CD4-positive, alpha-beta T cell treated with Interleukin-17A for 4 hours (primary cell): Measurements from ENCODE around the gene ADPRH.

ENCODE experiments used
- DNase-seq: peaks from one replicate; pipeline ENCODE4 v3.0.0-alpha.2; 2020; ENCODE audit warnings: mixed read lengths

ADPRH gene

DNA sequence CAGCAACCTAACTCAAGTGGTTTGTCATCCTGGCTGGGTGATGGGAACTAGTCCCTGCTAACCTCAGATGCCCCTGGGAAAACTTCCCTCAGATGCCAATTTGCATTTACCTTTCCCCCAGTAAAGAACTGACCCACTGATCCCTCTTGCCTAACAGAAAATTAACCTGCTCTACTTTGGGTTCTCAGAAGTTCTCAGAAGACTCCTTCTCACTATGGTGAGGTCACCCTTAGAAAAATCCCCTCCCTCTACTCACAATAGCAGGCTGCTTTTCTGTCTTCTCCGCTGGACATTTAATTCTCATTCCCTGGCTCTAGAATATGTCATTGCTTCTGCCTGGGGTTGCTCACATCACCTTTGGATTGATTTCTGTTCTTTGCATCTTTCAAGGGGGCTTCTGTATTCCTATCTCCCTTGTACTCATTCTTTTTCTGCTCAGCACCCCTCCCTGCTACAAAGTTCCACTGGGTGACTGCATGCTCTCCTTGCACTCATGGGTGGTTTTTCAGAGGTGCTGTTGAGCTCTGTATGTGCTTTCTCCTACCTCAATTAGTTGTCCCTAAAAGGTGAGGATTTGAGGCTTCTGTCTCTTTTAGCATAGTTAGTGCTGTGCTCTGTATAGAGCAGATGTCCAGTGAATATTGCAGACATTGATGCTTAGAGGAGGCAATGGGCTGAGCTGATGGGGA lies 19.3 kb downstream of the ADPRH start:
- DNase-seq, result no peak

DNA sequence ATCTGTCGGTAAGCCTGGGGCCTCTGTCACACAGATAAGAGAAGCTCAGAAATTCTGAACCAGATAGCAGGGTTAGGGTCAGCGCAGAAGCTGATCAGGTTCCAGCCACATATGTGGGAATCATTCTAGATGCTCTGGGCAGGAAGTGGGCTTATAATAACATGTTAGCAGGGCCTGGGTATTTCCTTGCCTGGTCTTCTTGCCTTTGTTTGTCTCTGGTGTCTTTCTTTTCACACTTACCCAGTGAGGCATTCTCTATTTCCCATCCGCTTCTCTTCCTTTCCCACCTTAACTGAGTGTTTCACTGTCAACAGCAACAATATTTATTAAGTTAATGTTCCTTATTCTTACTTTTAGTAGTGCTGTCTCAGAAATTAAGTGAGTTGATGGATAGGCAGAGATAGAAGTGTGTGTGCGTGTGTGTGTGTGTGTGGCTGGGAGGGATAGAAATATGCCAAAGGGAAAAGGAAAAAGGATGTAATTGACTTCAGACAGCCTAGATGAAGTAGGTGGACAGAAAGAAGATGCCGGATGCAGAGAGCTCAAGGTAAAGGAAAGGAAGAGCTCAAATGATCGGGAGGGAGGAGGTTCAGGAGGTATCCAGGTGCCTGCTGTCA lies 20.4 kb downstream of the ADPRH start:
- DNase-seq, result no peak

DNA sequence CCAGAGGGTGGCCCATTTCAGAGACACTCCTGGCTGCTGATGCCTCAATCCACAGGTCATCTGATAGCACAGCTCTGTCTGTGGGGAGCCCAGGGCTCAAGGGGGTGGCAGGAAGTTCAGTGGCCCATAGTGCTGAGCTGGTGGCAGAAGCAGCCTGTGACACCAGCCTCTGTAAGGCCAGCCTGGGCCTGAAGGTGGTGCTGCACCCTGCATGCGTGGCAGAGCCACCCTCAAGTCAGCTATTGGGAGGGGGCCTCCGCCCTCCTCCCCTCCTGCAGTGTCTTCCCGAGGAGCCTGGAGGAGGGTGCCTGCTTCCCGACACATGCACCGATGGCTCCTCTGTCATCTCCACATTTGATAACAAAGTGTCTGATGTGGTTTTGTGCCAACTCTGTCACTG lies 21.4 kb downstream of the ADPRH start:
- DNase-seq, result peak; percentile 8

DNA sequence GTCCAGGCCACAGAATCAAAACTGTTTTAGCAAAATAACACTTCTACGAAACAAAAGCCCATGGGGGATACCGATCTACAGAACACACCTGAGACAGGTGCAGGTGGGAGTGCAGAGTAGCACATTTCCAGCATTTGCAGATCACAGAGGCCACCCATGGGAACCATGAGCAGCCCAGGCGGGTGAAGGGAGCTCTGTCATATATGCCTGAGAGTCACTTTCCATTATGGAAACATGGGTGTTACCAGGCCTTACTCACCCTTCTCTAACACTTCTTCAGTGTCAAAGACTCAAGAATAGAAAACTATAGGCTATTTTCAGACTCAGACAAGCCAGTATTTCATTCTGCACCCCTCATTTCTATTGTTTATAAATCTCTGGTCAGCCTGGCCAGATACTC lies 21.9 kb downstream of the ADPRH start:
- DNase-seq, result no peak

DNA sequence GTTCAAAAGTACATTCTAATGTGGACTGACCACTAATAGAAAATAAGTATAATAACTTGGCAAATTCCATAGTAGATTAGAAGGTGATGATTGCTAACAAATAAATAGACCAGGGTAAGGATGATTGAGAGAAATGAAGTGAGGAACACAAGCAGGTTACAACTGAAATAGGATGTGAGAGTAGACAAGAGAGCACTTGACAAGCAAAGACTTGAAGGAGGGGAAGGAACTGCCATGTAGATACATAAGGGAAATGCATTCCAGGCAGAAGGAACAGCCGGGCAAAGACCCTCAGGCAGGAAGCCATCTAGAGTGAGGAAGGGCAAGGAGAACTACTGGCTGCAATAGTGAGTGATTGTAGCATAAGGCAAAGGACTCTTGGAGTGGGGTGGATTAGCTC lies 23.4 kb downstream of the ADPRH start:
- DNase-seq, result no peak

DNA sequence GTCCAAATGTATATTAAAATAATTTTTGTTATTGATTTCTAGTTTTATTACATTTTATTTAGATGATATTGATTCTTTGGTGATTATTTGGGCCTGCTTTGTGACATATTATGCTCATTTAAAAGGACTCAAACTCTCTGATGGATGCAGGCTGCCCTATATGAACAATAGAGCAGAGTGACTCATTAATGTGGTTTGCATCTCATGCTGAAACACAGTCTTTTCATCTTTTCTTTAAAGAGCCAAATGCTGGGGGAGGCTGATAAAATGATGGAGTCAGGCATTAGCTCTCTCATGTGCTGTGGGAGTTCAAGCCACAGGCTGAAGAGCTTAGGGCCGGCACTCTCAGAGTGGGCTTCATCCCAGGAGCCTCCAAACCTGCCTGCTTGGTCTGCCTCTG lies 25.6 kb downstream of the ADPRH start:
- DNase-seq, result no peak

DNA sequence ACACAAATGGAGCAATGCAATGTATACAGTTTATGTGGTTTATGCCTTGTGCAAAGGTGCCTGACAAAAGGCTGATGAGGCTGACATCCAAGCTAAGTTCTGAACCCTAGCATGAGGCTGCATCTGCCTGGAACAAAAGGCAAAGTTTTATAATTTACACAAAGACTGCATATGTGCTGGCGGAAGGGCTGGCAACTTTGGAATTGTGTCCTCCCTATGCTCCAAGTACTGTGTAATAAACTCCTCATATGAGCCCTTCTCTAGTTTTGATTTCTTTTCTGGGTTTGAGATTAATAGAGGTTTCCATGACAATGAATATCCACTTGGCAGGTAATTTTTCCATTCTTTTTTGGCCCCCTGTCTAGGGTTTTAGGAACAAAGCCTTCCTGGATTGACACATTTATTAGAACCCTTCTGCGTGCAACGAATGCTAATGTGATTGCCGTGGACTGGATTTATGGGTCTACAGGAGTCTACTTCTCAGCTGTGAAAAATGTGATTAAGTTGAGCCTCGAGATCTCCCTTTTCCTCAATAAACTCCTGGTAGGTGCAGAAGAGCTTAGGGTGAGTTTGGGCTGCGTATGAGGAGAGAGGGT lies 29.2 kb downstream of the ADPRH start:
- DNase-seq, result no peak

DNA sequence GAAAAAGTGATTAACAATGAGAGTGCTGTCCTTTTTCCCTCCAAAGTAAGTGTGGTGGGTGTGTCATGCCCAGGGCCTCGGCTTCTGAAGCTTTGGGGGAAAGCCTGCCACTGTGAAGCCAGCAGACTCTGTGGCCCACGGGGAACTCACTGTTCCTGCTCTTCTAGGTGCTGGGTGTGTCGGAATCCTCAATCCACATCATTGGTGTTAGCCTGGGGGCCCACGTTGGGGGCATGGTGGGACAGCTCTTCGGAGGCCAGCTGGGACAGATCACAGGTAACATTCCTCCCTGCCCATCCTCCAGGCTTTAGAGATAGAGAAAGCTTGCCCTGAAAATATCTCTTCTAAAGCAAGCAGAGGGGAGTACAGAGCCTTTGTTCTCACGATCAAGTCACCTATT lies 30.0 kb downstream of the ADPRH start:
- DNase-seq, result no peak

DNA sequence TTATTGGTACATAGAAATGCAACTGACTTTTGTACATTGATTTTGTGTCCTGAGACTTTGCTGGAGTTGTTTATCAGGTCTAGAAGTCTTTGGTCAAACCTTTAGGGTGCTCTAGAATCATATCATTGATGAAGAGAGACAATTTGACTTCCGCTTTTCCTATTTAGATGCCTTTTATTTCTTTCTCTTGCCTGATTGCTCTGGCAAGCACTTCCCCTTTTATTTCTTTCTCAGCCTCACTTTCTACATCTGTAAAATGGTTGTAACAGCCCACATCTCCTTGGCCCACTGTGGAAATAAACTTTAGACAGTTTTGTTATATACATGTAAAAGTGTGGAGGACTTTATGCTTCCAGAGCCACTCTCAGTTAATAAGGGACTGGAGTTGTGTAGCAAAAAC lies 32.4 kb downstream of the ADPRH start:
- DNase-seq, result no peak

DNA sequence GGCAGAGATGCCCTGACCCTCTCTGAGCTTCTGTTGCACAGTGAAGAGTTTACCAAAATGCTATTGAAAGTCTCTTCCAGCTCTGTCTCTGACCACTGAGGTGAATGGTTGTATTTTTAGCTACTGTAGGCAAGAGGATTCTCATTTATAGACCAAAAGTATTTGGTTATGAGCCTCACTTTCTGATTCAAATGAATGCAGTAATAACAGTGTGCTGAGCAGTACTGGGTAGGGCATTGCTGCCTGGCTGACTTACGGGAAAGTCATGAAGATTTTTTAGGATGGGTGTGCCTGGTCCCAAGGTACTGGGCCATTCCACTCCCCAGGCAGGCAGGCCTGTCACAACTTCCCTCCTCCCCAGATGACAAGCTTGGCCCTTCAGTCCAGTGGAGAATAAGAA lies 33.9 kb downstream of the ADPRH start:
- DNase-seq, result no peak

DNA sequence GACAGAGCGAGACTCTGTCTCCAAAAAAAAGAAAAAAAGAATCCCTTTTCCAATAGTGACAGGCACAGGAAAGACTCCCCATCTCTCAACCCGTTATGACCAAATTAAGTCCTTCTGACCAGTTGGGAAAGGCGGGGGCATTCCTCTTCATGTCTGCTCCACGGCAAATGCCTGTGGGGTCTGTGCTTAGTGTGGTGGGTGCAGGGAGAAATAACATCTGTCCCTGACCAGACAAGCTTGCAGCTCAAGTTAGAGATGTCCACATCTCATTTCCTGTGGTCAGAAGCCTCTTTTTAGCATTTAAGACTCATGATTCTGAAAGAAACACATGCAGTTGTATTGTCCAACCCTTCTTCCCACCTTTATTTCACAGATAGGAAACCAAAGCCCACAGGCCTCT lies 34.6 kb downstream of the ADPRH start:
- no peak for DNase-seq

DNA sequence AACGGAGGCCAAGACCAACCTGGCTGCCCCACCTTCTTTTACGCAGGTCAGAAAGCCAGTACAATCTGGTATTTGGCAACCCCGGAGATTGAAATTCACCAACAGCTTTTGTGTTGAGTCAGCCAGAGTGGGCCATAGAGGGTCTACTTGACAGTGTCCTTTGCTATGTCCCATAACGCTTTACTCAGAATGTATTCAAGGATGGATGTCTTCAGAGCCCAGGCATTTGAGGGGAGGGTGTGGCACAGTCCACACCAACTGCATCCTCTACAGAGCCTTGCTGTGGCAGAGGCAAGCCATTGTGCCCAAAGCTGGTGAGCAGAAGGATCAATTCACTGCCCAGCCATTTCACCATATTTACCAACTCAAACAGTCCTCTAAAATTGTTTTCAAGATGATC lies 36.8 kb downstream of the ADPRH start:
- DNase-seq, result no peak

DNA sequence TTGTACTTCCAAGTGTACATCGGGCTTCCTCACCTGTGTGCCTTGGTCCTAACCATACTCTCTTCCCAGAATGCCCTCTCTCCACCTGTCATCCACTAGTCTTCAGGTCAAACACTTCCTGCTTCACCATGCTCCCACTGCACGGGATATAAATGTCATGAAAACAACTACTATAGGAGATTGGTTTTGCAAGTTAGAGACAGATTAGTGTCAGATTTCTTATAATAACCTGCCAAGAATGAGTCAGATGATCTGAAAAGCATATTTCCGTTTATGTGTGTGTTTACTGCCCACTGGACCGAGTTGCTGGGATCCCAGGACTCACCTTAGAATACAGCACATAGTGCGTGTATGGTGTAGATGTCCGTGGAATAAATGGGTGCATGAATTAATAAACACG lies 39.8 kb downstream of the ADPRH start:
- no peak for DNase-seq

DNA sequence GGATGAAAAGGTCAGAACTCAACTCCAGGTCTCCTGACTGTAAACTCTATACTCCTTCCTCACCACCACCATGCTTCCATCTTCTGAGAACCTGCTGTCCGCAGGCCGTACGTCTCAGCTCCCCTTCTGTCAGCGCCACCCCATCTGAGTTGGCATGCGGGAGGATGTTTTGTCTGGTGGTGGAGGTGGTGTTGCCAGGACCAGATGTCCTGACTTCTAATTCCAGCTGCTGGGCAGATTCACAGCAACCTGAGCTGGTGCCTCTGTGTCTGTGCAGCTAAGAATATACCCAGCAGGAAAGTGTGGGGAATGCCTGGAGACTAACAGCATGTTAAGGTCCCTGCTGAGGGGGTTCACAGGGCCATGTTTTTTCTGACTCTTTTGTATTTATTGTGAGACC lies 41.6 kb downstream of the ADPRH start:
- DNase-seq, result no peak

DNA sequence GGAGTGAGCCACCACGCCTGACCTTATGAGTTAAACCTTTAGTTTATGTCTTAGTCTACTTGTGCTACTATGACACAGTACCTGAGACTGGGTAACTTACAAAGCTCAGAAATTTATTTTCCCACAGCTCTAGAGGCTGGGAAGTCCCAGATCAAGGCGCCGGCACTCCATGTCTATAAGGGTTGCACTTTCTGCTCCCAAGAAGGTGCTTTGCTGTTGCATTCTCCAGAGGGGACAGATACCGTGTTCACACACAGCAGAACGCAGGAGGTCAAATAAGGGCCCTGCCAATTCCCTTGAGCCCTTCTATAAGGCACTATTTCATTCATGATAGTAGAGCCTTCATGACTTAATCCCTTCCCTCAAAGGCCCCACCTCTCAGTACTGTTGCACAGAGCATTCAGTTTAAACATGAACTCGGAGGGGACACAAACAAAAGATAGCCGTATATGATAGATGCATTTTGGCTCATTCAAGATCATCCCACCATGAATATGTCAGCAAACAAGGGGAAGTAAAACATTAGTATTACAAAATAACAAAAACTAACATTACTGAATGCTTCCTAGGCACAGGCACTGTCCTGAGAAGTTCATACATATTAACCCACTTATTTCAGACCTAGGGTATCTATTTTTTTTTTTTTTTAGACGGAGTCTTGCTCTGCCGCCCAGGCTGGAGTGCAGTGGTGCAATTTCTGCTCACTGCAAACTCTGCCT lies 44.9 kb downstream of the ADPRH start:
- no peak for DNase-seq

DNA sequence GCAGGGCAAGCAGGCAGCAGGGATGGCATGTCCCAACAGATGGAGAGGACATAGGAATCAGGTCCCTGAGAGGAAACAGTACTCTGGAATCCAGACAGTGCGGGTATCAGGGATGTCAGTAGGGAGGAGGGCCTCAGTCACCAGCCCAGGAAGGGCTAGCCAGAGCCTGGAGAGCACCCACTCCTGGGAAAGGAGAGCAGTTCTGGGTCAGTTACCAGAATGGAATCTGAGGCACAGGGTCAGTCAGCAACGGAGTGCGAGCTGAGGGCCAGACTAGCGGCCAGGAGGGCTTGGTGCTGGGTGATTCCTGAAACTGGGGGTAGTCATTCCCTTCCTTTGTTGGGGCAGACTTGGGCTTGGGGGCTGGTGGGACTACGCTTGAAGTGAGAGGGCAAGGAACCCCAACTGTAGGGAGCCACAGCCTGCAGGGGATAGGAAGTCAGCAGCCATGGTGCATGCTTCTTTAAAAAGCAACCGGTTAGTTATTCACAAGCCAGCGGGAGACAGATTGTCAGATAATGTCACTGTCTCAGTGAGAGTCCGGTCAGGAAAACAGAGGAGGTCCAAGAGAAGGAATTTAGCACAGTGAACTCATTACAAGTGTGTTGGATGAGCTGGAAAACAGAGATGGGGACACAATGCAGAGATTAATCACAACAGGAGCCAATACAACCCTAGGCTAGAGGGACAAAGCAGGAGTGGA lies 46.3 kb downstream of the ADPRH start:
- no peak for DNase-seq

DNA sequence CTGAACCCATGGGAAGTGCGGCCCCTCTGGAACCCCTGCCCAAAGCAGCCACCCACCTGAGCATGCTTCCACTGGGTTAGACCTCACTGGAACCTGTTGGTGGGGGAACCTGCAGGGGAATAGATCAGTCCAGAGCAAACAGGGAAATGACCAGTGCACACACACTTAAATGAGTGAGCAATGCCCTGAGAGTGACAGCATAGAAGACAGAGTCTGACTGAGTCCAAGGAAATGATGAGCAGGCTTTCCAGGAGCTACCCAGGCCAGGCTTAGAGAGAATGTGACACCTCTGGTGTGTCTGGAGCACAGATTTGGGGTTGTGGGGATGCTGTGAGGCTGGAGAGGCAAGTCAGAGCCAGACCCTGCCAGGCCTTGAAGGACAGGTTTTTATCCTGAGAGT lies 46.9 kb downstream of the ADPRH start:
- DNase-seq, result no peak

DNA sequence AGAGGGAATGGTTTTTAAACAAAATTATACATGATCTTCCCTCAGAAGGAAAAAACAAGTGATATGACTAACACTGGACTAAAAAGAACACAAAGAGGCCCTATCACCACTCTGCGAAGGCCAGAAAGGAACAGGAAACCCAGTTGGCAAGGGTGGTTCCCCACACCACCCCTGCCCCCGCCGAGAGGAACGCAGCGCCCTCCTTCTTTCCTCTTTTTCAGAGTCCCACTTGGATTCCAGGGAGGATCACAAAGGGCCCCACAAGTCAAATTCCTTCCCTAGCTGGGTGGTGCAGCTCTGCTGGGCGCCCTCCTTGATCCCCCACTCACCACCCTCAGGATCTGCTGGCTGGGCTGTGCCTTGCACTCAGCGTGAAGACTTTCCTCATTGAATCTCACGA lies 48.2 kb downstream of the ADPRH start:
- peak; percentile 13 for DNase-seq

DNA sequence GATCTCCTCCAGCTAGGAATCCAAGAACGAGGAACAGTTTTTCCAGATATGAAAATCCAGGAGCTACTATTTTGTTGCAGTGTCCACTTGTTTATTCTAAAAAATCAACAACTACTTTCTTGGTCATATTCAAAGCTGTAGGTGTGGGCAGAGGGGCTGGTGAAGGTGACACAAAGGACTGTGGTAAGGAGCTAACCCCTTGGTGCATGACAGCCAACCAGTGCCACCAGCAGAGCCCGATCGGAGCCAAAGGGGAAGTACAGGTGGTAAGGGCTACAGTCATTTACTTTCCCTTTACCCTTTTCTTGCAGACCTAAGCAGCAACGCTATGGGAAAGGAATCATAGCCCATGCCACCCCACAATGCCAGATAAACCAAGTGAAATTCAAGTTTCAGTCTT lies 49.1 kb downstream of the ADPRH start:
- no peak for DNase-seq

DNA sequence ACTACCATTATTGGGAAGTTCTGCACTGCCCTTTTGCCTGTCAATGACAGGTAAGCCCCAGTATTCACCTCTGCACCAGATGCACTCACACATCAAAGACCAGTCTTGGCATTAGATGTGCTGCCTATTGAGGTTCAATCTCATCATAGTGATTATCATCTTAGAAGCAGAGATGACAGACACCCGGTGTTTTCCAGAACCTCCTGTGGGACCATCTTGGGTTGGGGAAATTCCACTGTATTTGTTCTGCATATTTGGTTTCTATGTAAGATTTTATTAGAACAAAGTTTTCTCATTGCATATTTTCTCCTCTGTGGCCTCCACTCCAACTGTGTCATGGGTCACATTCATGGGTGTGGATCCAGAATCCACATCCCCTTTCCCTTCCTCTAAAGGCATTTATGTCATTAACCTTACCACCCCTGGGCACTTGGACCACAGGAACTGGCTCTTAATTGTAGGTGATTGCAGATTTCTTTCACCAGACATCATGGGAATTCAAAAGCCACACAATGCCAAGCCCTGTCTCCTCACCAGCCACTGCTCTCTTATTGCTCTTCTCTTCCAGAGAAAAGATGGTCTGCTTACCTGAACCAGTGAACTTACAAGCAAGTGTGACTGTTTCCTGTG lies 49.6 kb downstream of the ADPRH start:
- no peak for DNase-seq

DNA sequence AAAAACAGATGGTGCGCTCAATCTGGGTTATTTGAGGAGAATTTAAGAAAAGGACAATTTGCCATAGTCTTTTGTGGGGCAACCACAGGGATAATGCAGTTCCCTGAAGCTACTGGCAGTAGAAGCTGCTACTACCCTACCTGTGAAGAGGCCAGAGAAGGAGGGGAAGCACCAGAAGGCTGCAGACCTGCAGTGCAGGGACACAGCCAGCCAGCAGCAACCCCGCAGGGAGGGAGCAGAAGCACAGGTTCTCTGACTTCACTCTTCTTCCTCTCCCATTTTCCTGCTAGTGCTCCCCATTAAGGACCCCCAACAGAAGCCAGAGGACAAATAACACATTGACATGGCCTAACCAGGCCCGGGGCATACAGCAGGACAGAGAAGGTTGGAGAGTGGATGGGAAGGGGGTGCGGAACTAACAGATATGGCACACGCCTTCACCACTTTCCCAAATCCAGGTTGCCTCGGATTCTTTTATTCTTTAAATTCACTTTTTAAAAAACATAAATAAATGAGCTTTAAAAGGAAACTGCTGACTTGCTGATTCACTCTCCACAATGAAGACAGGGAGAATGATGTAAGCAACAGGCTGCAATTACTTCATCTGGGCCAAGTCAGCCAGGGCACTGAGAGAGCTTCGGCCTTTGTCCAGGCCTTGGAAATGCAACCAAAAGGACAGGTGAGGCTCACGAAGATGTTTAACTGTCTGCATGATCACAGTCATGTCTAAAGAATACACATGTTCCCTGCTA lies 51.0 kb downstream of the ADPRH start:
- DNase-seq, result no peak

DNA sequence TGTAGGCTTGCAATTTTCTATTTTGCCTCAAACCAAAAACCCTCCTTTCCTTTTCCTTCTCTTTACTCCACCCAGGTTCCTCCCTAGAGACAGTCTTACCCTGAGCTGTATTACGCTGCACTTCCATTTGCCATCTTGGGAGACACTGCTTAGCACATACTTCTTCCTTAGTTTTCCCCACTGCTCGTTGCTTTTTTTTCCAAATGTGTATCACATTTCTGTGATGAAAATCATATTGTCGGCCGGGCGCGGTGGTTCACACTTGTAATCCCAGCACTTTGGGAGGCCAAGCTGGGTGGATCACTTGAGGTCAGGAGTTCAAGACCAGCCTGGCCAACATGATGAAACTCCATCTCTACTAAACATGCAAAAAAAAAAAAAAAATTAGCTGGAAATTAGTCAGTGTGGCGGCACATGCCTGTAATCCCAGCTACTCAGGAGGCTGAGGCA lies 51.6 kb downstream of the ADPRH start:
- DNase-seq, result no peak
